Aortic smooth muscle cell (primary cell): ENCODE measurements around the gene PLIN1. TPM values are rescaled to one million over a fixed set of nuclear protein-coding genes. Genes with fewer than 3 reads are reported as not detected.

Source experiments
- total RNA-seq: library from RNA; depleted of rRNA; stranded (reverse); fragments of >200 nt; gene quantifications from 2 replicates; pipeline ENCODE4 v1.2.3, GENCODE V29; 2014

The PLIN1 gene, protein sequence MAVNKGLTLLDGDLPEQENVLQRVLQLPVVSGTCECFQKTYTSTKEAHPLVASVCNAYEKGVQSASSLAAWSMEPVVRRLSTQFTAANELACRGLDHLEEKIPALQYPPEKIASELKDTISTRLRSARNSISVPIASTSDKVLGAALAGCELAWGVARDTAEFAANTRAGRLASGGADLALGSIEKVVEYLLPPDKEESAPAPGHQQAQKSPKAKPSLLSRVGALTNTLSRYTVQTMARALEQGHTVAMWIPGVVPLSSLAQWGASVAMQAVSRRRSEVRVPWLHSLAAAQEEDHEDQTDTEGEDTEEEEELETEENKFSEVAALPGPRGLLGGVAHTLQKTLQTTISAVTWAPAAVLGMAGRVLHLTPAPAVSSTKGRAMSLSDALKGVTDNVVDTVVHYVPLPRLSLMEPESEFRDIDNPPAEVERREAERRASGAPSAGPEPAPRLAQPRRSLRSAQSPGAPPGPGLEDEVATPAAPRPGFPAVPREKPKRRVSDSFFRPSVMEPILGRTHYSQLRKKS
- 0.12 and 0.26 TPM in 2 replicates for total RNA-seq

DNA sequence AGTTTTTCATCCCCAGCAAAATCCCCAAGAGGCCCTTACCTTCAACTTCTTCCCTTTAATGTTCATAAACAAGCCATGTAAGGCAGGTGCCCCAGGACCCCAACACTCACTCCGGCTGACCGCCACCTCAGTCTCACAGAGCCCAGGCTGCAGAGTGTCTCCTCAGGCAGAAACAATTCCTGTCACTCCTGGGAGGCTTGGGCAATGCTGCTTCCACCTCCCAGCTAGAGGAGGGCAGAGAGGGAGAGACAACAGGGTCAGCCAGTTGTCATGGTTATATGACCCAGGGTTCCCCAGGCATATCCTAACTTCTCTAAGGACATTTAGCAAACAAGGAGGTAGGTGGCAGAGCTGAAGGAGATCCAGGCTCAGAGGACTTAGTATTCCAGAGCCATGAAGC, at the start of gene PLIN1:
PLIN1 (minus strand) TSS at position 156 of the 400 bp plus-strand sequence. CDS start 1,878 bp downstream, outside the sequence.

DNA sequence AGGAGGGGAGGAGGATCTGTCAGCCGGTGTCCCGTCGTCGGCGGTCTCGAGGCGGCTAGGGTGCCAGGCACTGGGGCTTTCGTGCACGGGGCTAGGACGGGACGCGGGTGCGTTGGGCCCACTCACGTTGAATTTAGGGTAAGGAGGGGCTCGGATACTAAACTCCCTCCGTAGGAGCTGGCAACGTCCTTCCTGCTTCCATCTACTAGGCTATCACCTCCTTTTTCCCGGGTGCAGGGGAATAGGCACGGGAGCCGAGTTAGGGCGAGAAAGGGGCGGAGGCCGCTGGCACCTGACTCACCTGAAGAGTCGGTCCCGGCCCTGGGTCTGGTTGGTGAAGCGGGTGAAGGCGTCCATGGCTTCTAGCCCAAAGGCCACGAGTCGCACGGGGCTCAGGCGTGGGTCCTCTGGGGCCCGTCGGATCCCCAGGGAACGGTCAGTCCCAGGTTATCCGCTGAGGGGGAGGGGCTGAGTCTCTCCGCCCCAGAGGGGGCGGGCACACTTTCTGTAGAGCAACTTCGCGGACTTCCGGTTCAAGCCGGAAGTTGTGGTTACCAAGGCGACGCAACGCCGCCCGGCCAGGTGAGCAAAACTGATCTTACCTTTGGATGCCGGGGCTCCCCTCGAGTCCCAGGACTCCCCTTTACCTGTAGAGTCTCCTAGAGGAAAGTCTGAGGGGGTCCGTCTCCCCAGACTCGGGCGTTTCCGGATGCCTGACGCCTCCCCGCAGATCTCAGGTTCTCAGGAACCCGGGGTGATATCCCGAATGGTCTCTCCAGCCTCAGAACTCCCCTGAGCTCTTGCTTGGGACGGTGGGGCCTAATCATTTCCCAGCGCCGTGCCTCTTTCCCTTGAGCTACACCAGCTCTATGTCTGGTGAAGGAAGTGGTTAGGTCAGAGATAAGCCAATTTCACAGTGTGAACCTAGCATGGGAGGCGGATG, 11.4 kb upstream of the PLIN1 start, which contains the start of the genes PEX11A and WDR93:
PEX11A (minus strand) TSS at position 479 of the 943 bp plus-strand sequence; CDS start at position 357, 122 bp downstream.
WDR93 (plus strand) TSS at position 536 of the 943 bp plus-strand sequence. CDS start 10,936 bp downstream, outside the sequence.

GRCh38 chr15:89654847-89655805, 24.0 kb downstream of the PLIN1 start, which contains the start of gene KIF7:
TSS of gene KIF7 (minus strand) at chr15:89655467. CDS start at chr15:89652930, 2,537 bp downstream.

Other genes starting within 250 kb of the PLIN1 start
- gene RHCG, start 182.8 kb downstream of the PLIN1 start, total RNA-seq, result 0.13 TPM in 1 of 2 replicates, not detected in the other
- gene TICRR, start 103.9 kb downstream of the PLIN1 start, total RNA-seq, result 1.2 and 2.5 TPM in 2 replicates
- 16.4 and 19.0 TPM in 2 replicates for gene KIF7, start 23.9 kb downstream of the PLIN1 start, total RNA-seq
- gene PEX11A, start 11.4 kb upstream of the PLIN1 start, total RNA-seq, result 5.9 and 8.1 TPM in 2 replicates
- under 0.01 and 0.06 TPM in 2 replicates for gene WDR93, start 11.4 kb upstream of the PLIN1 start, total RNA-seq
- 0.37 and 0.53 TPM in 2 replicates for gene MESP1, start 71.9 kb upstream of the PLIN1 start, total RNA-seq
- gene MESP2, start 97.0 kb upstream of the PLIN1 start, total RNA-seq, result 0.25 and 0.53 TPM in 2 replicates
- gene ANPEP, start 135.5 kb upstream of the PLIN1 start, total RNA-seq, result 39.6 and 42.7 TPM in 2 replicates
- 59.3 and 63.9 TPM in 2 replicates for gene AP3S2, start 214.6 kb upstream of the PLIN1 start, total RNA-seq
- 15.2 and 15.5 TPM in 2 replicates for gene ARPIN, start 233.6 kb upstream of the PLIN1 start, total RNA-seq